Naive B cell (primary cell): ENCODE results near the gene DLGAP4. TPM values are rescaled to one million over a fixed set of nuclear protein-coding genes. Genes with fewer than 3 reads are reported as not detected.
A peak's percentile ranks its signal among the peaks of the same experiment; 100 is the strongest.
"Not testable (repeated sequence)": the region's sequence is repeated elsewhere in the genome, so short reads cannot be mapped to it uniquely, and the experiment has no call there.

Source experiments
- ATAC-seq, 2 donors: fragments of 150-1000 bp; cut with Tn5 transposase; 2 replicates each; pipeline ENCODE4 v1.10.0; 2021; ENCODE audit warnings: low read depth in 2 of 2, mild to moderate bottlenecking in 2 of 2, moderate library complexity in 2 of 2
- DNase-seq: peaks from one replicate; pipeline ENCODE4 v3.0.0; 2022
- H3K27ac Mint-ChIP-seq, 6 donors: one replicate each; pipeline ENCODE4 v1.8.0; 2020 to 2022; ENCODE audit warnings: mild to moderate bottlenecking in 6 of 6, mixed read lengths in 6 of 6, moderate library complexity in 5 of 6, inconsistent platforms in 2 of 6
- H3K27me3 Mint-ChIP-seq, 3 donors: one replicate each; pipeline ENCODE4 v1.8.0; 2021 to 2022; ENCODE audit warnings: mixed read lengths in 3 of 3, mild to moderate bottlenecking in 1 of 3
- H3K36me3 Mint-ChIP-seq, 2 donors: one replicate each; pipeline ENCODE4 v1.8.0; 2020 to 2022; ENCODE audit warnings: mixed read lengths in 2 of 2, inconsistent platforms in 1 of 2, mild to moderate bottlenecking in 1 of 2
- H3K4me1 Mint-ChIP-seq, 3 donors: one replicate each; pipeline ENCODE4 v1.8.0; 2020 to 2022; ENCODE audit warnings: mixed read lengths in 3 of 3, inconsistent platforms in 1 of 3, mild to moderate bottlenecking in 1 of 3, moderate library complexity in 1 of 3
- H3K4me3 Mint-ChIP-seq, 8 donors: one replicate each; pipeline ENCODE4 v1.8.0; 2020 to 2022; ENCODE audit warnings: mild to moderate bottlenecking in 8 of 8, mixed read lengths in 8 of 8, moderate library complexity in 8 of 8, inconsistent platforms in 2 of 8
- H3K9me3 Mint-ChIP-seq, 7 donors: one replicate each; pipeline ENCODE4 v1.8.0; 2020 to 2022; ENCODE audit warnings: mixed read lengths in 7 of 7, mild to moderate bottlenecking in 5 of 7, inconsistent platforms in 2 of 7, moderate library complexity in 1 of 7
- polyA plus RNA-seq, 6 donors: library from polyadenylated mRNA; unstranded; fragments of 300-500 nt; fragmentation: Illumina TruSeq; gene quantifications; one replicate each; pipeline ENCODE4 v1.2.3, GENCODE V29; 2021; ENCODE audit warnings: low read depth in 6 of 6

Gene DLGAP4
- polyA plus RNA-seq, 6 donors from 2014 or later = 15.3 to 35.5 (median 21.1) TPM

GRCh38 chr20:36465109-36466080, 159.3 kb downstream of the DLGAP4 start:
- peaks cover 61 to 88% (median 81%) of the 10 kb centered on the region in 3 donors for H3K4me1 Mint-ChIP-seq
- peak overlapping the region in 6 of 8 donors; percentile 25 to 82 (median 60) for H3K4me3 Mint-ChIP-seq
- ATAC-seq = no peak
- H3K27ac Mint-ChIP-seq = peak overlapping the region in 5 of 6 donors; percentile 80 to 93 (median 82)
- no peak for DNase-seq
- no peaks in the 10 kb centered on the region for H3K36me3 Mint-ChIP-seq
- no peaks in the 10 kb centered on the region for H3K9me3 Mint-ChIP-seq
- H3K27me3 Mint-ChIP-seq = no peaks in the 10 kb centered on the region

- Mint-ChIP-seq H3K36me3 (no peaks in the 10 kb centered on the region), H3K4me1 (peaks cover 63 to 89% (median 82%) of the 10 kb centered on the region in 3 donors)
- ATAC-seq = no peak
Observed at GRCh38 chr20:36466089-36466488, 159.9 kb downstream of the DLGAP4 start.

GRCh38 chr20:36467076-36467999, 161.2 kb downstream of the DLGAP4 start:
- DNase-seq = peak; percentile 25
- Mint-ChIP-seq H3K27me3 (no peaks in the 10 kb centered on the region), H3K4me3 (peak overlapping the region; percentile 33 to 91 (median 76)), H3K9me3 (no peaks in the 10 kb centered on the region), H3K36me3 (no peaks in the 10 kb centered on the region), H3K27ac (peak overlapping the region; percentile 53 to 96 (median 82)), H3K4me1 (peaks cover 65 to 94% (median 85%) of the 10 kb centered on the region in 3 donors)
- peak; percentile 27 for ATAC-seq

More at GRCh38 chr20:36466089-36466488, 159.9 kb downstream of the DLGAP4 start:
- Mint-ChIP-seq H3K9me3 (no peaks in the 10 kb centered on the region), H3K27me3 (no peaks in the 10 kb centered on the region), H3K4me3 (peak overlapping the region in 7 of 8 donors; percentile 25 to 91 (median 56)), H3K27ac (peak overlapping the region in 5 of 6 donors; percentile 78 to 96 (median 93))
- DNase-seq = no peak

GRCh38 chr20:36468149-36469000, 162.2 kb downstream of the DLGAP4 start:
- H3K27me3 Mint-ChIP-seq = no peaks in the 10 kb centered on the region
- H3K27ac Mint-ChIP-seq = peak overlapping the region; percentile 16 to 96 (median 86)
- no peaks in the 10 kb centered on the region for H3K36me3 Mint-ChIP-seq
- ATAC-seq (no peak), DNase-seq (no peak)
- H3K9me3 Mint-ChIP-seq = no peaks in the 10 kb centered on the region
- H3K4me1 Mint-ChIP-seq = peaks cover 61 to 93% (median 81%) of the 10 kb centered on the region in 3 donors
- H3K4me3 Mint-ChIP-seq = peak overlapping the region in 7 of 8 donors; percentile 33 to 91 (median 75)

GRCh38 chr20:36469973-36470372, 163.8 kb downstream of the DLGAP4 start:
- Mint-ChIP-seq H3K27me3 (no peaks in the 10 kb centered on the region), H3K9me3 (no peaks in the 10 kb centered on the region), H3K27ac (peak overlapping the region in 5 of 6 donors; percentile 37 to 97 (median 94)), H3K4me3 (peak overlapping the region; percentile 57 to 85 (median 82)), H3K36me3 (no peaks in the 10 kb centered on the region), H3K4me1 (peaks cover 73 to 94% (median 85%) of the 10 kb centered on the region in 3 donors)
- ATAC-seq (no peak), DNase-seq (no peak)

- DNase-seq = no peak
- peaks cover 57 to 82% (median 66%) of the 10 kb centered on the region in 3 donors for H3K4me1 Mint-ChIP-seq
Observed at GRCh38 chr20:36471885-36472636, 165.9 kb downstream of the DLGAP4 start.

GRCh38 chr20:36472637-36473090, 166.5 kb downstream of the DLGAP4 start:
- H3K9me3 Mint-ChIP-seq = no peaks in the 10 kb centered on the region
- DNase-seq = no peak
- H3K4me1 Mint-ChIP-seq = peaks cover 51 to 76% (median 60%) of the 10 kb centered on the region in 3 donors
- H3K27me3 Mint-ChIP-seq = no peaks in the 10 kb centered on the region
- H3K36me3 Mint-ChIP-seq = no peaks in the 10 kb centered on the region
- ATAC-seq = peak; percentile 37 to 39
- H3K27ac Mint-ChIP-seq = peak overlapping the region; percentile 73 to 96 (median 90)
- peak overlapping the region; percentile 62 to 86 (median 80) for H3K4me3 Mint-ChIP-seq

More at GRCh38 chr20:36471885-36472636, 165.9 kb downstream of the DLGAP4 start:
- H3K36me3 Mint-ChIP-seq = no peaks in the 10 kb centered on the region
- peak overlapping the region; percentile 62 to 86 (median 80) for H3K4me3 Mint-ChIP-seq
- no peak for ATAC-seq
- H3K27me3 Mint-ChIP-seq = no peaks in the 10 kb centered on the region
- no peaks in the 10 kb centered on the region for H3K9me3 Mint-ChIP-seq
- H3K27ac Mint-ChIP-seq = peak overlapping the region; percentile 88 to 96 (median 93)

- Mint-ChIP-seq H3K4me3 (peak overlapping the region in 7 of 8 donors; percentile 31 to 86 (median 80)), H3K27ac (peak overlapping the region in 5 of 6 donors; percentile 63 to 95 (median 88)), H3K36me3 (no peaks in the 10 kb centered on the region), H3K4me1 (peaks cover 51 to 71% (median 60%) of the 10 kb centered on the region in 3 donors), H3K9me3 (no peaks in the 10 kb centered on the region), H3K27me3 (no peaks in the 10 kb centered on the region)
- DNase-seq (no peak), ATAC-seq (no peak)
Observed at GRCh38 chr20:36473164-36473563, 167.0 kb downstream of the DLGAP4 start.

- H3K36me3 Mint-ChIP-seq = no peaks in the 10 kb centered on the region
- peak overlapping the region in 4 of 6 donors; percentile 34 to 88 (median 66) for H3K27ac Mint-ChIP-seq
- no peak for ATAC-seq
- H3K27me3 Mint-ChIP-seq = no peaks in the 10 kb centered on the region
- no peaks in the 10 kb centered on the region for H3K9me3 Mint-ChIP-seq
- H3K4me3 Mint-ChIP-seq = peak overlapping the region in 2 of 8 donors; percentile 17 to 19
- no peak for DNase-seq
- peaks cover 57 to 70% (median 63%) of the 10 kb centered on the region in 3 donors for H3K4me1 Mint-ChIP-seq
Observed at GRCh38 chr20:36474563-36474962, 168.4 kb downstream of the DLGAP4 start.

- peak overlapping the region in 3 of 6 donors; percentile 75 to 79 (median 76) for H3K27ac Mint-ChIP-seq
- H3K4me3 Mint-ChIP-seq = peak overlapping the region in 1 of 8 donors; percentile 35
- not testable (repeated sequence) for H3K36me3 Mint-ChIP-seq, ATAC-seq, H3K9me3 Mint-ChIP-seq, DNase-seq, H3K27me3 Mint-ChIP-seq
- peaks cover 56 to 70% (median 61%) of the 10 kb centered on the region in 3 donors for H3K4me1 Mint-ChIP-seq
Observed at GRCh38 chr20:36475054-36475453, 168.9 kb downstream of the DLGAP4 start.

- H3K4me3 Mint-ChIP-seq = no peak overlapping the region
- H3K27ac Mint-ChIP-seq = no peak overlapping the region
- H3K9me3 Mint-ChIP-seq = no peaks in the 10 kb centered on the region
- ATAC-seq (no peak), DNase-seq (no peak)
- peaks cover 50 to 62% (median 55%) of the 10 kb centered on the region in 3 donors for H3K4me1 Mint-ChIP-seq
- H3K36me3 Mint-ChIP-seq = no peaks in the 10 kb centered on the region
- H3K27me3 Mint-ChIP-seq = no peaks in the 10 kb centered on the region
Observed at GRCh38 chr20:36477475-36477874, 171.3 kb downstream of the DLGAP4 start.
